K562 (cell line): Measurements from ENCODE around the gene NUBPL. TPM values are rescaled to one million over a fixed set of nuclear protein-coding genes. Genes with fewer than 3 reads are reported as not detected.

ENCODE experiments used
- NFYB ChIP-seq: IDR thresholded peaks from 2 replicates; pipeline ENCODE4 v1.6.1; 2011; ENCODE audit warnings: mild to moderate bottlenecking, moderate library complexity; ENCODE audit not compliant: insufficient read length; ENCODE audit errors: extremely low read depth
- PRPF4 ChIP-seq: fragments of 200-400 bp; formaldehyde crosslinking; IDR thresholded peaks from one replicate; pipeline ENCODE4 v1.6.1; 2017; ENCODE audit warnings: low read length, low read depth, mild to moderate bottlenecking; ENCODE audit not compliant: insufficient read depth, poor library complexity, severe bottlenecking
- RERE ChIP-seq: sonication (generic); formaldehyde crosslinking; IDR thresholded peaks from 2 replicates; pipeline ENCODE4 v1.8.0; 2023; ENCODE audit warnings: missing genetic modification reagents, mild to moderate bottlenecking, borderline replicate concordance
- ZBTB2 ChIP-seq: fragments of 450-650 bp; IDR thresholded peaks from 2 replicates; pipeline ENCODE4 v1.6.1; 2016; ENCODE audit warnings: antibody characterized with exemption
- ZHX1 ChIP-seq: fragments of 150-350 bp; conservative IDR thresholded peaks from 2 replicates; pipeline ENCODE4 v1.6.1; 2014; ENCODE audit warnings: low read length
- ZNF217 ChIP-seq: sonication (generic); formaldehyde crosslinking; IDR thresholded peaks from 2 replicates; pipeline ENCODE4 v1.8.0; 2022; ENCODE audit warnings: mild to moderate bottlenecking, missing genetic modification reagents
- ZNF449 ChIP-seq: fragments of 250-450 bp; sonication (Bioruptor Pico); IDR thresholded peaks from 2 replicates; pipeline ENCODE4 v1.8.0; 2022; ENCODE audit warnings: moderate library complexity, mild to moderate bottlenecking, inconsistent platforms
- polyA plus RNA-seq, 8 experiments: library from polyadenylated mRNA; depleted of rRNA in 4 of 8; stranded (reverse) in 5 of 8; unstranded in 3 of 8; fragments of >200 nt; fragmentation: Nextera tagmentation in 2 of 8; fragmentation: Illumina TruSeq in 1 of 8; extraction: Ambion mirVana in 2 of 8; extraction: Trizol in 1 of 8; gene quantifications; 2 replicates each; pipeline versions ENCODE4 v1.2.1 to v1.2.3, GENCODE V29; 2011 to 2014; ENCODE audit warnings: inconsistent platforms in 1 of 8, missing spikeins in 1 of 8
- total RNA-seq, 7 experiments: library from RNA; depleted of rRNA in 6 of 7; stranded (reverse); fragments of >200 nt in 6 of 7; fragmentation: Illumina TruSeq in 2 of 7; extraction: Trizol in 2 of 7; gene quantifications; 2 replicates each; pipeline versions ENCODE4 v1.2.1 to v1.2.3, GENCODE V29; 2011 to 2021; ENCODE audit warnings: low replicate concordance in 1 of 7

The NUBPL gene
- total and polyA plus RNA-seq, 9 of the 15 experiments (the other 6 are each of a cell fraction or from before 2014, with no cell fraction given), result 3.2 to 8.7 (median 6.1) TPM

GRCh38 chr14:31835049-31835448 is 273.8 kb downstream of the NUBPL start (continued):
- TF ChIP-seq ZBTB2 (no peak), ZNF449 (CRISPR knock-in tag) (no peak), ZHX1 (no peak), NFYB (no peak), RERE (CRISPR knock-in tag) (no peak), ZNF217 (CRISPR knock-in tag) (no peak), PRPF4 (no peak)
